Measurements from ENCODE around the gene RPL38. TPM values are rescaled to one million over a fixed set of nuclear protein-coding genes. Genes with fewer than 3 reads are reported as not detected.

RPL38 gene
- polyA plus RNA-seq, 4 donors = 1,086 to 1,262 (median 1,199) TPM

GRCh38 chr17:74223901-74224300, 20.4 kb downstream of the RPL38 start:
- no peak for DNase-seq (ENCODE audit: low read depth in 4 of 4, low spot score in 3 of 4)

GRCh38 chr17:74224959-74225725, 21.7 kb downstream of the RPL38 start:
- DNase-seq (ENCODE audit: low read depth in 4 of 4, low spot score in 3 of 4) = no peak

- no peak for DNase-seq (ENCODE audit: low read depth in 4 of 4, low spot score in 3 of 4)
Observed at GRCh38 chr17:74226252-74226651, 22.8 kb downstream of the RPL38 start.

- no peak for DNase-seq (ENCODE audit: low read depth in 4 of 4, low spot score in 3 of 4)
Observed at GRCh38 chr17:74227271-74228080, 24.0 kb downstream of the RPL38 start.

GRCh38 chr17:74228306-74228978, 25.0 kb downstream of the RPL38 start:
- no peak for DNase-seq (ENCODE audit: low read depth in 4 of 4, low spot score in 3 of 4)

GRCh38 chr17:74230896-74231295, 27.4 kb downstream of the RPL38 start:
- DNase-seq (ENCODE audit: low read depth in 4 of 4, low spot score in 3 of 4) = no peak

GRCh38 chr17:74231928-74232907, 28.7 kb downstream of the RPL38 start:
- no peak for DNase-seq (ENCODE audit: low read depth in 4 of 4, low spot score in 3 of 4)

- DNase-seq (ENCODE audit: low read depth in 4 of 4, low spot score in 3 of 4) = no peak
Observed at GRCh38 chr17:74233937-74234336, 30.5 kb downstream of the RPL38 start.

- no peak for DNase-seq (ENCODE audit: low read depth in 4 of 4, low spot score in 3 of 4)
Observed at GRCh38 chr17:74234486-74234885, 31.0 kb downstream of the RPL38 start.

GRCh38 chr17:74235040-74235581, 31.6 kb downstream of the RPL38 start:
- DNase-seq (ENCODE audit: low read depth in 4 of 4, low spot score in 3 of 4) = no peak

GRCh38 chr17:74235911-74236371, 32.5 kb downstream of the RPL38 start:
- no peak for DNase-seq (ENCODE audit: low read depth in 4 of 4, low spot score in 3 of 4)

GRCh38 chr17:74237321-74237720, 33.8 kb downstream of the RPL38 start:
- DNase-seq (ENCODE audit: low read depth in 4 of 4, low spot score in 3 of 4) = no peak

GRCh38 chr17:74239172-74239571, 35.7 kb downstream of the RPL38 start:
- no peak for DNase-seq (ENCODE audit: low read depth in 4 of 4, low spot score in 3 of 4)

- DNase-seq (ENCODE audit: low read depth in 4 of 4, low spot score in 3 of 4) = no peak
Observed at GRCh38 chr17:74240618-74241205, 37.2 kb downstream of the RPL38 start.

- DNase-seq (ENCODE audit: low read depth in 4 of 4, low spot score in 3 of 4) = no peak
Observed at GRCh38 chr17:74241431-74241830, 38.0 kb downstream of the RPL38 start.

GRCh38 chr17:74241847-74242246, 38.4 kb downstream of the RPL38 start:
- DNase-seq (ENCODE audit: low read depth in 4 of 4, low spot score in 3 of 4) = no peak

GRCh38 chr17:74243013-74243755, 39.7 kb downstream of the RPL38 start:
- no peak for DNase-seq (ENCODE audit: low read depth in 4 of 4, low spot score in 3 of 4)

- no peak for DNase-seq (ENCODE audit: low read depth in 4 of 4, low spot score in 3 of 4)
Observed at GRCh38 chr17:74244128-74244527, 40.6 kb downstream of the RPL38 start.

- DNase-seq (ENCODE audit: low read depth in 4 of 4, low spot score in 3 of 4) = no peak
Observed at GRCh38 chr17:74244548-74244947, 41.1 kb downstream of the RPL38 start.
